ENCODE measurements around the gene NAALADL2. TPM values are rescaled to one million over a fixed set of nuclear protein-coding genes. Genes with fewer than 3 reads are reported as not detected.

Gene NAALADL2
- total and polyA plus RNA-seq, 8 donors, result 0.76 to 15.4 (median 7.9) TPM

DNA sequence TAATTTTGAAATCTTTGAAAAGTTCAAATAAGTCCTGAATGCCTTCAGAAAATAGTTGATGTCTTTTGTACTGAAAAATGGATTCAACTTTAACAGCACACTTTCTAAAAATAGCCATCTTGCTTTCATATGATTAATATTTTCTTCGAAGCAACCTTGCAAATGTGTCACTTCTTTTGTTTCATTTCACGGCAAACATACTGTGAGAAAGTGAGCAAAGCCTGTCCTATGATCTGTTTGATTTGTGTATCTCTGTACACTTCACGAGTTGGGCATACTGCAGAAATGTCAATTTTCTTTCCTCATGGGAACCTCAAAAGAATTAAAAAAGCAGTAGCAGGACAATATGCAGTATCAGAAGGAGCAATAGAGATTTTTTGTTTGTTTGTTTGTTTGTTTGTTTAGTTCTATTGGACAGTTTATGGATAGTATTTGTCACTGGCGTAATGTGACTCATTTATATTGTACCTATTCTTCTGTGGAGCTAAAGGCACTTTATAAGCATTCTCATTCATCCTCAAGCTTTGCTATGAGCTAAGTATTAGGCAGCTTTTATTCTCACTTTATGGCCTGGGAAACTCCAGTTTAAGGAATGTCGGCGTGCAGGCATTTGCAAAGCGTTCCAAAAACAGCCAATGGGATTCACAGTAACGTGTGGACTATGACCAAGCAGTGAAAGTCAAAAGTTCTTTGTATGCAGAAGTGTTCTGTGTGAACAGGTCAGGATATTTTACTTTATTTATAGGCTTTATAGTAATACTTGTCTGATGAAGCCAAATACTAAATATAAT lies 572.0 kb downstream of the NAALADL2 start:
- no peaks in the 10 kb centered on the region for H3K9me3 ChIP-seq
- H3K27ac ChIP-seq, result no peak overlapping the region
- FAIRE-seq, result no peak
- no peak for DNase-seq
- H3K27me3 ChIP-seq, result no peaks in the 10 kb centered on the region
- peak in 3 of 4 donors; percentile 54 to 76 (median 63) for ATAC-seq
- 21 to 22% methylated on average over 8 of the region's 8 CpGs for WGBS, 2 donors
- TF ChIP-seq, protein P1, sequence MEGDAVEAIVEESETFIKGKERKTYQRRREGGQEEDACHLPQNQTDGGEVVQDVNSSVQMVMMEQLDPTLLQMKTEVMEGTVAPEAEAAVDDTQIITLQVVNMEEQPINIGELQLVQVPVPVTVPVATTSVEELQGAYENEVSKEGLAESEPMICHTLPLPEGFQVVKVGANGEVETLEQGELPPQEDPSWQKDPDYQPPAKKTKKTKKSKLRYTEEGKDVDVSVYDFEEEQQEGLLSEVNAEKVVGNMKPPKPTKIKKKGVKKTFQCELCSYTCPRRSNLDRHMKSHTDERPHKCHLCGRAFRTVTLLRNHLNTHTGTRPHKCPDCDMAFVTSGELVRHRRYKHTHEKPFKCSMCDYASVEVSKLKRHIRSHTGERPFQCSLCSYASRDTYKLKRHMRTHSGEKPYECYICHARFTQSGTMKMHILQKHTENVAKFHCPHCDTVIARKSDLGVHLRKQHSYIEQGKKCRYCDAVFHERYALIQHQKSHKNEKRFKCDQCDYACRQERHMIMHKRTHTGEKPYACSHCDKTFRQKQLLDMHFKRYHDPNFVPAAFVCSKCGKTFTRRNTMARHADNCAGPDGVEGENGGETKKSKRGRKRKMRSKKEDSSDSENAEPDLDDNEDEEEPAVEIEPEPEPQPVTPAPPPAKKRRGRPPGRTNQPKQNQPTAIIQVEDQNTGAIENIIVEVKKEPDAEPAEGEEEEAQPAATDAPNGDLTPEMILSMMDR (IDR thresholded peaks at IDR 0.05), result no peak
- no peaks in the 10 kb centered on the region for H3K36me3 ChIP-seq
- no peak overlapping the region for H3K4me3 ChIP-seq
- no peaks in the 10 kb centered on the region for H3K4me1 ChIP-seq
- intact Hi-C loops (cut with DNase I), result no loop called here

DNA sequence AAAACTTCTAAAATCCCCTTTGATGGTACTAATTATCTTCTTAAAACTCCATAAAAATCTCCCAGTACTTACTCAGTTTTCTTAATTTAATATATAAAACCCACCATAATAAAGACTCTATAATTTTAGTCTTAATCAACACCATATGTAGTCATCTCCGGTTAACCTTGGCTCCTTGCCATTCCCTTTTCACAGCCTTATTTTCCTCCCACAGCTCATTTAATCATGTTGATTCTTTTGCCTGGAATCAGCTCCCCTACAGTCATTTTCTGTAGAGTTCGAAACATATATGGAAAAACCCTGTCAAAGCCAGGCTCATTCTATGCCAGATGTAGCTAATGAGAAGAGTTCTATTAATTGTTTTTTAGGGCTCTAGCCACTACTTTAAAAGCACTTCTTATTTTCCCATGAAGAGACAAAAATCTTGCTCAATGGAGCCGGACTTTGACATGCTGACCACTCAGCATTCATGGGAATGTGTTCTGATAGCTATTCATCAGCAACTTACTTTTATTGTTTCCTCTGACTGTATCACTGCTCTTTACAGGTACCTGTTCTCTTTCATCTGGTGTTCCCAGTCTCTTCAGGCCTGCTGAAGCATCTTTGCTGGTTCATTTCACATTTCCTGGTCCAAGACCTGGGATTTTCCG lies 573.4 kb downstream of the NAALADL2 start:
- 50 to 55% methylated on average over 4 of the region's 4 CpGs for WGBS, 2 donors
- H3K27me3 ChIP-seq, result no peaks in the 10 kb centered on the region
- DNase-seq (no peak), ATAC-seq (no peak), FAIRE-seq (no peak)
- TF ChIP-seq, protein P1 (IDR thresholded peaks at IDR 0.05), result no peak
- no peak overlapping the region for H3K27ac ChIP-seq
- H3K36me3 ChIP-seq, result no peaks in the 10 kb centered on the region
- intact Hi-C loops (cut with DNase I), result no loop called here
- no peaks in the 10 kb centered on the region for H3K4me1 ChIP-seq
- H3K9me3 ChIP-seq, result no peaks in the 10 kb centered on the region
- no peak overlapping the region for H3K4me3 ChIP-seq

DNA sequence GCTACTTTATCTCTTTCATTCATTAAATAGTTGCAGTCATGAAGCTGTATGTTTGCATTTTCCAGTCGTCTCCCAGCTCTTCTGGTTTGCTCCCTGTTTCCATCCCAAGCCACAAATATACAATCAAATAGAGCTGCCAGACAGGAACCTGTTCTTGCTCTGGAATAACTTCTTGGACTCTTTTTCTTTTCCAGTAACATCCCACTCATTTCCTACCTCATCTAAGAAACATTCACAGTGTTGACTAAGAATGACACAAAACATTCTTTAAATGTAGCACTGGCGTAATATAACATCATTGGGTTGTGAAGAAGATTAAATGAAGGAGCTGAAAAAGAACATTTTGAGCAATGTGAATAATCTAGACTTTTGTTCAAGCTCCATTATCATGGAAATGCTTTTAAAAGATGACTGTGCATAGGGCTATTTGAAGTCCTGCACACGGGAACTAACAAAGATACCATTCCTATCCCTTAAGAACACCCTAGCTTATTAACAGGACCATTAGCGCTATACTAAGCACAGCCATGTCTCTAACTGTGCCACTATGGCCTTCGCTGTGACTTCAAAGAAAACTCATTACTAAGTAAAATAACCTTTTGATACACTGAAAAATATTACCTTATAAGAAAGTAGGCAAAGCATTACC lies 574.0 kb downstream of the NAALADL2 start:
- FAIRE-seq, result no peak
- H3K27ac ChIP-seq, result no peak overlapping the region
- no peaks in the 10 kb centered on the region for H3K36me3 ChIP-seq
- no peak for DNase-seq
- peak in 1 of 4 donors; percentile 19 for ATAC-seq
- H3K4me3 ChIP-seq, result no peak overlapping the region
- TF ChIP-seq, protein P1 (IDR thresholded peaks at IDR 0.05), result no peak
- intact Hi-C loops (cut with DNase I), result no loop called here
- whole genome bisulfite sequencing, 2 donors, result 66 to 82% methylated on average over 5 of the region's 5 CpGs
- H3K4me1 ChIP-seq, result no peaks in the 10 kb centered on the region
- H3K9me3 ChIP-seq, result no peaks in the 10 kb centered on the region
- no peaks in the 10 kb centered on the region for H3K27me3 ChIP-seq

DNA sequence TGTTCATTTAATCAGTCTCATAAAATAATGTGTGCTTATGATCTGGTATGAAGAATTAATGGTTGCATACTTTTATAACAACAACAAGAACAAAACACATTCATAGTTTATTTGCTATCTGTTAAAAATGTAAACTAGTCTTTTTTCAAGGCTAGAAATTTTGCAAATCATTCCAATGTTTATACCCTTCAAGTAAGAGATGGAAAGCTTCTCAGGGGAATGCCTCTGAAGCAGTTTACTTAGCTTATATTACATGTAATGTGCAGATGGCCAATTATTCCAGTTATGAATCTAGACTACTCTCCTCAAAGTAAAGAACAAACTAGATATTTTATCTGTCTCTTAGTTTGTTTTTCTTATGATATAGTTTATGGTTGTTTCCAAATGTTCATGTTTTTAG lies 575.4 kb downstream of the NAALADL2 start:
- DNase-seq (no peak), ATAC-seq (no peak), FAIRE-seq (no peak)
- Histone ChIP-seq H3K36me3 (no peaks in the 10 kb centered on the region), H3K4me3 (no peak overlapping the region), H3K27ac (no peak overlapping the region), H3K4me1 (no peaks in the 10 kb centered on the region), H3K27me3 (no peaks in the 10 kb centered on the region), H3K9me3 (no peaks in the 10 kb centered on the region)
- TF ChIP-seq, protein P1 (IDR thresholded peaks at IDR 0.05), result no peak
- intact Hi-C loops (cut with DNase I), result no loop called here
